NCI-H1436 (cell line): ENCODE results near the gene ZSWIM6.
"Not testable (repeated sequence)": the region's sequence is repeated elsewhere in the genome, so short reads cannot be mapped to it uniquely, and the experiment has no call there.

Experiments
- DNase-seq: peaks from one replicate; lab custom pipeline; 2025; lab: John Stamatoyannopoulos, UW

ZSWIM6 gene

DNA sequence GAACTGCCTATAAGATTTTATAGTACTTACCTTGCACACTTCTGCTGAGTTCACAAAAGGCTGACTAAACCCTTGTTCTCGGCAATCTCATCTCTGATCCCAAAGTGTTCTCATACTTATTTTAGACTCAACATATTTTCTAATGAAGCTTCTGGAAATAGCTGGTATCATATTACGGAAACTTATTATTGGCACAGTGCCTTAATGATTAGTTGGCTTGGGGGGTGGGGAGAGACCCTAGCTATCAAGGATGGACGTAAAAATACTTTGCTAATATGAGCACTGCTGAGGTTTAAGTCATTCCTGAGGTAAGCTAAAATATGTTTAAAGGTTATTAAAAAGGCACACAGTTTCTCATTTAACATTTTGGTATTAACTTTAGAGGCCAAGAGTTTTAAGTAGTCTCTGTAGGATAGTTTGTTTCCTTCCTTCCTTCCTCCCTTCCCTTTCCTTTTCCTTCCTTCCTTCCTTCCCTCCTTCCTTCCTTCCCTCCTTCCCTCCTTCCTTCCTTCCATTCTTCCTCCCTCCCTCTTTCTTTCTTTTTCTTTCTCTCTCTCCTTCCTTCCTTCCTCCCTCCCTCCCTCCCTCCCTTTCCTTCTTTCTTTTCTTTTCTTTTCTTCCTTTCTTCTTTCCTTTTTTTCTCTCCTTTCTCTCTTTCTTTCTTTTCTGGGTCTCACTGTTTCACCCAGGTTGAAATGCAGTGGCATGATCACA, 31.5 kb downstream of the ZSWIM6 start:
- no peak for DNase-seq

DNA sequence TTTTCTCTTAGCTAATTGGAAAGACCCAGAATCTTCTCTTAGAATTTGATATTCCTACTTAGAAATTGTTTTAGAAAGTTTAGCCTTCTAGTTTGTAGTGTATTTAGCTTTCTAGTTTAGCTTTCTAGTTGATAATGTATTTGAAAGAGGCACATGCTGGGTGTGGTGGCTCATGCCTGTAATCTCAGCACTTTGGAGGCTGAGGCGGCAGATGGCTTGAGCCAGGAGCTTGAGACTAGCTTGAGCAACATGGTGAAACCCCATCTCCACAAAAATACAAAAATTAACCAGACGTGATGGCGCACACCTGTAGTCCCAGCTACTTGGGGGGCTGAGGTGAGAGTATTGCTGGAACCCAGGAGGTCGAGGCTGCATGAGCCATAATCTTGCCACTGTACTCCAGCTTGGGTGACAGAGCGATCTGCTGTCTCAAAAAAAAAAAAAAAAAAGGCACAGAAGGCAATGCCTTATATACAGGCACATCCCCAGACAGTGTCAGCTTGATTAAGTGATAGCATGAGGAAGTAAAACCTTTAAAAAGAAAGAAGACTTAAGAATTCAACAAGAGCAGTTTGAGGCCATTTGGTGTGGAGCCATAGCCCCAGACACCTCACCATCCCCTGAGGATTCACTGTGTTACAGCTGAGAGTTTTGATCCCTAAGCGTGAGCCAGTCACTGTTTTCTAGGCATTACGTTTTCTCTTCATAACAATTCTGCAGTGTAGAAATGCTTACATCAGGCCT, 34.6 kb downstream of the ZSWIM6 start:
- DNase-seq: no peak

DNA sequence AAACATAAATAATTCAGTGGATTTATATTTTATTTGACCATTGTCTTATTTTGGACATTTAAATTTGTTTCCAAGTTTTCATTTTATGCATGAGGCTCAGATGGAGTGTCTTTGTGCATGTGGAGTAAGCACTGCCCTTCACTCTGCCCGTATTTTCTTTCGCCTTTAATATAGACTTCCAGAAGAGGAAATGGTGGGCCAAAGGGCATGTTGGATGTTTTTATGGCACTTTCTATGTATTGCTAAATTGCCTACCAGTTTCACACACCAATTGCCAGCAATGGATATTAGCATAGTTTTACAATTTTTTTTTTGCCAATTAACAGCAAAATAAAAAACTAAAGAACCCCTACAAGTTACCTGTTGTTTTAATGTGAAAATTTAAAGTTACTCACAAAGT, 38.4 kb downstream of the ZSWIM6 start:
- no peak for DNase-seq

DNA sequence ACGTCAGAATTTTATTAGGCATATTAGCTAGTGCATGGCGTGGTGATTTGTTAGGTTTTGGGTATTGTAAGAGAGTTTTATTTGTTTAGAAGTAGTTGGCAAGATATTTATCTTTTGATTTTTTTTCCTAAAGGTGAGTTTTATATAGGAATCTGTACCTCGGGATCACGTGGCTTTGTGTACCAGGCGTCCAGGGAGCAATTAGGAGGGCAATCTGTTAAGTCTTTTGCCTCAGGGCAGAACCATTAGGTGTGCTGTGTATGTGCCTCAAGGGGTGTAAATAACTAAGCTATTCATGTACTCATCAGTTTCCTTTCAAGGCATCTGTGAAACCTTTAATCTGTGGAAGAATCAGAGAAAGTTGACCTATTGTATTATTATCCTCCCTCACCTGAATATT, 39.4 kb downstream of the ZSWIM6 start:
- DNase-seq: peak; percentile 30

DNA sequence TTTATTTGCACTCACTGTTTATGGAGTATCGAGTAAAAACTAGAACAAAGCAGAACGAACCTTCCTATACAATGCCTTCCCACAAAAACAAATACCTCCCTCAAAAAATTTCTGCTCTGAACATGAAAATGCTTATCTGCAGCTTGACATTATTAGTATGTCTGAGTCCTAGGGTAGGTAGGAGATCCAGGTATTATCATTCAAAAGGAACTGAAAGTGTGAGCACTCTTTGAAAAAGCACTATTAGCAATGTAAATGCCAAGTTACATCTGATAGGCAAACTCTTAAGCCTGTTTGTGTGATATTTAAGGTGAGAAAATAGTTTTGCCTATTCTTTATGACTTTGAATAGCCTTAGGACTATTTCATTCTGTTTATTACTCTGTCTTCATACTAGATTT, 47.6 kb downstream of the ZSWIM6 start:
- no peak for DNase-seq

DNA sequence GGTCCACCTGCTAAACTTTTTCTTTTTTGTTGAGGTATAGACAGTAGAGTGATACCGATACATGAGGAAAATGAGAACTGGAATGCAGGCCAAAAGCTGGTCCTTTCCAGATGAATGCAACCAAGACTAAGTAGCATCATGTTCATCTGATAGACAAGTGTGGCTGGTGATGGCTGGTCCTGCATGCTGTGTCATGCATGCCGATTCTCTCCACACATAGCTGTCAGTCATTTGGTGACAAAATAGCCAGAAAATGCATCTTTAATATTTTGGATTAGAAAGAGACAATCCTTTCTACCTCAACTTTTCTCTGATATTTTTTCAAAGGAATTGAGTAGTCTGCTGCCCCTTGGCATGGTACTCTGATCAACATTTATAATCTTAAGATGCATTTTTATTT, 49.9 kb downstream of the ZSWIM6 start:
- no peak for DNase-seq

DNA sequence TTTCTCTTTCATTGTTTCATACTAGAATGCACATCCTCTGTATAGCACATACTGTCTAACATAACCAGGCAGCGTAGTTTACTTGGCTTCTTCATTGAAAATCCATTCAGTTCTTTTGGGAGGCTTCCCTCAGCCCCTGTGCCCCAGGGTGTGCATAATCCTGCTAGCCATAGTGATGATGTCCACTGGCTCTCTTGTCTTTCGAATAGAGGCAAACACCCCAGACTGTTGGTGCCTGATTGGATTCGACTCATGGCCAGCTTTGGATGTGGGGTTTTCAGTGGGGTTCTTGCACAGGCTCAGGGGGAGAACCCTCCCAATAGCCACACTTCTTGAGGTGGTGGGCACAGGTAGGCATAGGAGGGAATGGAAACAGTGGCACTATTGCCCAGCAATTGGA, 53.6 kb downstream of the ZSWIM6 start:
- no peak for DNase-seq

DNA sequence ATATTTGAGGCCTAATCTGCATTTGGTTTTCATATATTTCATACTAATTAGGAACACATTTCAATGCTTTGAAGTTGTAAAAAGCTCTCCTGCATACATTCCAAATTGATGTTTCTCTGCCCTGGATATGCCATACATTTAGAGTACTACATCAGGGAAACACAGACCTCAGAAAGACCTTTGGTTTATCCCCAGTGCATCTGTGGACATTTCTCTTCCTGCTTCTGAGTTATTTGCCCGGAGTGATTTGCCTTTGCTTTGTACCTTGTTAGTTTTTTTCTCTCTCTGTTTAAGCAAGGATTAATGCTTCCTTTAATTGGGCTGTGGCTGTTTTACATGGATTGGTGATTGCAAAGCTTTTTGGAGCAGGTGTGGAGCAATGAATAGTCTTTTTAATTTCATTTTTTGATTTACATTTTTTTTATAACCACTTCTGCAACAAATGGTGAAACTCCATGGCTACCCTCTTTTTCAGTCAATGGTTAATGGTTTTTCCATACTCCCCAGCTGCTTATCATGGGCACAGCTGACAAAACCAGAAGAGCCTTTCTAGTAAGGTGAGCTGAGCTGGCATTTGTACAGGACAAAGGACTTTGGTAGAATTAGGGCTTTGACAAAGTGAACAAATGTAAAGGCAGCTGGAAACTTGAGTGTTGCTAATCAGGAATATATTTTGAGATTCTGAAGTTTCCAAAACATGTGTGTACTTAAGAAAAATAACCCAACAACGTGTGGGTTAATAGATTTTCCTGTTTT, 54.2 kb downstream of the ZSWIM6 start:
- peak; percentile 57 for DNase-seq

DNA sequence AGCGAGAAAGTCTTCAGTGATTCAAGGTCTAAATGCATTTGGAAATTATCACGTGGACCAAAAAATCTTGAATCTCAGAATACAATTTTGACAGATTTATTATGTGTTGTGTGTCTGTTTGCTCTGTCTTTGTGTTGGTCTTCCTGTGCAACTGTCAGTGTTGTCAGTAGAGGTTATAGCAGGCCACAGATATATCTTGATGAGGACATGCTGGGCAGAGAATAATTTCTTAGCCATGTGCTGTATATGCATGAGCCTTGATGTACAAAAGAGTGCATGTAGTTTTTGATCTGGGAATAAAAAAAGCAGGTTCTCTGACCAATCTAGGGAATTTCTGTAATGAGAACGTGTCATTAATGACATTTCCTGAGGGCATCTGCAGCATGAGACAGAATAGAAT, 57.6 kb downstream of the ZSWIM6 start:
- no peak for DNase-seq

DNA sequence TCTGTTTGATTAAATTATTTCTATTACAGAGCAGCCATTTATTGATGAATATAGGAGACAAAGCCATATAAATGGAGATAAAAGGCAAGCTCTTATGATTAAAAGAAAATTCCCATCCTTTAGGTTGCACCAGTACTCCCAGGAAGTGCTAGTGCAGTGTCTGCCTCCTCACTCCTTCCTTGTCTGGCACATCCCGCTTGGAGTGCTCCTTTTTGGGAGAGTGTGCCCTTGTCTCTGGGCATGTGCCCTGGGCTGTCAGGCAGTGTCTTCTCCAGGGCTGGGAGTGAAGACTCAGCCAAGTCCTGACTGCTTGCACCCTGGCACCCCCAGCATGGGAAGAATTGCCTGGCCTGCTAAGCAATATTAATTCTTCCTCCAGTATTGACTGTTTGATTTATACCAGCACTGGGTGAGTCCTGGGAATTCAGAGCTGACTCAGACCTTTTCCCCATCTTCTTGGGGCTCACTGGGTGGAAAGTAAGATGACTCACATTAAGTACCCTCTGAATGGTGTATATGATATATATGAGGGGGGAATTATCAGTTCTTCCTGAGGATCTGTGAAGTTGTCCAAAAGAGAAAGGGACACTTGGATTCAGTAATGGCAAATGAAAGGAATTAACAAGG, 62.1 kb downstream of the ZSWIM6 start:
- DNase-seq: no peak

DNA sequence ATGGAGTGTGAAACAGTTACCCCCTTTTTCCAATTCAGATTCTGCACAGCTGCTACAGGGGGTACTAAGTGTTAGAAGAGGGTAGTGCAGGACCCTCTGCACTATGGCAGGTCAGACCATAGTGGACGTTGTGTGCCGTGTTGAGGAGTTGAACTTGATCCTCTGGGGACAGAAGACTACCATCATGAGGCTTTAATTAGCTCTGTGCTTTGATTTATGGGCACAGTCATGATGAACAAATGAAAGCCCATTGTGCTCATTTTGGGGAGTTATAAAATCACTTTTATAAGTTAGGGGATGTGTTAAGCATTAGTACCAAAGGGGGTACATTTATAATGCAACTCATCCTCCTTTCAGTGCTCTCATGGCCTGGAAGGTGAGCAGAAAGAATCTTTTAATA, 62.7 kb downstream of the ZSWIM6 start:
- no peak for DNase-seq

DNA sequence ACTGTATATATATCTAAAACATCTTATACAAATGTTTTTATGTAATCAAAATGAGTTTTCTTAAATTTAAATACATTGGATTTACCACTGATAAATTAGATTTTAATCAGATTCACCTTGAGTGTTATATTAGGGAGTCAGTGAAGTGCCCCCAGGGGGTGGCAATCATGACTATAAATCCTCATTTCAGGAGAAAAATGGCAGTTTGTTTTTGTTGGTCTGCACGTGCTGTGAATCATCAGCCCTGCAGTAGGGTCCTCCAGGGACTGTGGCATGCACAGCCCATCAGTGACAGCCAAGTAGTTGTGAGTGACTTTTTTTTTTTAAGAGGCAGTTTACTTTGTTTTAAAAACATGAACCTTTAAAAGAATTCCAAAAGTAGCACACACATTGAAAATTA, 65.2 kb downstream of the ZSWIM6 start:
- DNase-seq: no peak

DNA sequence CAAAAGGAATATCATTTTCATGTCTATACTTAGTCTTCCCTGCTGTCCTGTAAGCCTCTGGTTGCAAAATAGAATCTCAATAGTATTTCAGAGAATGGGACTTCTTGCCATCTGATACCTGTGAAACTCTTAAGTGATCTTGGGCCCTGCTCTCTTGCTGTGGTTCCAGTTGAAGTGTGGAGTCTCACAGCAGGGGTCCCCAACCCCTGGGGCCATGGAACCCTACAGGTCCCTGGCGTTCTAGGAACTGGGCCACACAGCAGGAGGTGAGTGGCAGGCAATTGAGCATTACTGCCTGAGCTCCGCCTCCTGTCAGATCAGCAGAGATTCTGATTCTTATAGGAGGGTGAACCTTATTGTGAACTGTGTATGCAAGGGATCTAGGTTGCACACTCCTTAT, 65.9 kb downstream of the ZSWIM6 start:
- DNase-seq: no peak

DNA sequence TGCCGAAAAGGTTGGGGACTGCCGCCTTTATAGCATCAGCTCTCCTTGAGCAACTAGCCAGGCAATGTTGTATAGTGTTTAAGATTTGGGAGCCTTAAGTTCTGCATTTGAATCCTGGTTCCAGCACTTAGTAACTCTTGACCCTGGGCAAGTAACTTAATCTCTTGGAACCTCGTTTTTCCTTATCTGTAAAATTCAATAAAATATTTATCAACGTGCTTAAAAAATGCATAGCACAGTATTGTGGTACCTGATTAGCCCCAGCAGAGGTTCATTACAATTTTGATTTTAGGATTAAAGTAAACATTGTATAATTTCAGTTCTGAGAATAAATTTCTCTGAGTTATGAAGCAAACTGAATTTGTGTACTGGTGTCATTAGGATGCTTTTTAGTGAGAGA, 66.4 kb downstream of the ZSWIM6 start:
- no peak for DNase-seq

DNA sequence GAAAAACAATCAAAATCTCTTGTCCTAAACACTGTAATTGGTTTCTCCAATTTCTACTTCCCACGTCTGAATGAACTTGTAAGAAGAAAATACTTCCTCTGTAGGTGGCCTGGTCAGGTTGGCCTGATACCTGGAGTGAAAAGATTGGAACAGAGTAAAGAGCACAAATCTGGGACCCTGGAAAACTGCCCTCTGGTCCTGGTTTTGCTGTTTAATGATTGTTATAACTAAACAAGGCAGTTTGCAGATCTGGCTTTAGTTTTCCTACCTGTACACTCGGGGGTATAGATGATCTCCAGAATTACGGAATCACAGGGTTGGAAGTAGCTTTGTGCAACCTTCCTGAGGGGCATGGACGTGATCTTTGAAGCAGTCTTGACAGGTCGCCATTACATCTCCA, 67.6 kb downstream of the ZSWIM6 start:
- no peak for DNase-seq

DNA sequence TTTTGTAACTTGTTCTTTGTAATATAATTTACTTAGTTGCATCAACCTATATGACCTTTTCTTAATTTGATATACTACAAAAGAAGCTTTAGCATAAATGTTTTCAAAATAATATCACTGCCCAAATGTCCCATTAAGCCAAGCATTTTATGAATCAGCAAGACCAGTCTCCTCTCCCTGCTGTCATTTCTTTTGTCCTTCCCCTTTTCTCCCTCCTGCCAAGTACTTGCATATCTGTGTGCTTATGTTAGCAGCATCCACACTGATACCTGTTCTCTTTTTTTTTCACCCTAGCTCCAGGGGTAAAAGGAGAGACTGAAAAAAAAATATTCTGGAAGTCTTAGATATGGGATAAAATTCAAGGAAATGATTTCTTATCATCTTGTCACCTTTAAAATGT, 69.7 kb downstream of the ZSWIM6 start:
- DNase-seq: no peak

DNA sequence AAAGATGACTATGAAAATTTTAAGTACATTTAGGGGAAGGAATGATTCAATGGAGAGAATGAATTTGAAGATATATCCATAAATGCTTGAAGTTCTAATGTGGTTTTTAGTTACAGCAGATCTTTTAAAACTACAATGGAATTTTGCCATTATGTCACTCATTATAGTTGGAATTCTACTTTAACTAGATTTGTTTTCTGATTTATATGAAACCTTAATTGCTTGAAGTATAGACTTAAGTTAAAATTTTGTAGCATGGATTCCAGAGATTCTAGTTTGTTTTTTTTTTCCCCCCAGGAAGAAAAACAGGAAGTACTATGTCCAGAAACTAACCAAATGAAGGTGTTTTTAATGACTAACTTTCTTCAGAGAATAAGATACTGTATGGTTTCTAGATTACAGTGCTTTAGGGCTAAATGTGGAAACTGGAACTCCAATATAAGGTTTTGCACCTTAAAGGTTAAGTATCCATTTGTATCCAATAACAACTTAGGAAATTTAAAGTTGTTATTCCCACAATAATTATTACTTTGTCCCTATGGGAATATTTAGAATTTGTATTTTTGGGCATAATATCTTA, 70.3 kb downstream of the ZSWIM6 start:
- no peak for DNase-seq

DNA sequence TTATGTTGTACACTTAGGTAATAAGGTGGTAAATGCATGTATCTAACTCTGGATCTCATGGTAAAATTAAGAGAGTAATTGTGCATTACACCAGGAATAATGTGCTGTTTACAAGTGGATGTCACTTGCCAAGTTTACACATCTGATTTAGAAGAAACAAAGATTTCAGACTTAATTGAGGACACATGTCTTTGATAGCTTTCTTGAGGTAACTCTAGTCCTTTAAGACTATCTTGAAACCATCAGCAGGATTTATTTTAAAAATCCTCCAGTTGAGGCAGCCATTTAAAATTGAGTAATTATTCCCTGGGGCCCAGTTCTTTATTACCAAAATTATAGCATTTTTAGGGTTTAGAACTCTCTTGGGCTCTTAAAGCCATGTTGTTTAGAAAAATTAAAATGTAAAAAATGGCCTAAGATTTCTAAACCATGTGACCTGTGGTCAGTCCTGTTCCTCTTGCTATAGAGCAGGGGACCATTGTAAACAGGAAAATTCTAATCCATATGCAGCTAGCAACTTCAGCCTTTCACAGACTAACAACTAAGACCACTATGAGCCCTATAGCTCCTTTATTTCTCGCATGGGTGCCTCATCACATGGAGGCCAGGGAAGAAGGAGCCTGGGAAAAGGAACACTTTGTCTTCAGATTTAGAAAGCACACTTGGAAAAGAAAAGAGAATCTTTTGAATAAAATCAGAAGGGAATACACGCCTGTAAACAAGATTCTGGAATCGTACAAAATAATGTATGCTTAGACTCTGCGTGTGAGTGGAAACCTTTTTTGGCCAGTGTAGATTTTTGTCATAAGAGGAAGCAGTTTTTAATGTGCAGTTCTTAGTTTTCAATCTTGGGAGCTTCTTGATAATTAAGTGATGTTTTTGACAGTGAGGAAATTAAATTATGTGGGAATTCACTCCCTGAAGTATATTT, 71.2 kb downstream of the ZSWIM6 start:
- DNase-seq: no peak

DNA sequence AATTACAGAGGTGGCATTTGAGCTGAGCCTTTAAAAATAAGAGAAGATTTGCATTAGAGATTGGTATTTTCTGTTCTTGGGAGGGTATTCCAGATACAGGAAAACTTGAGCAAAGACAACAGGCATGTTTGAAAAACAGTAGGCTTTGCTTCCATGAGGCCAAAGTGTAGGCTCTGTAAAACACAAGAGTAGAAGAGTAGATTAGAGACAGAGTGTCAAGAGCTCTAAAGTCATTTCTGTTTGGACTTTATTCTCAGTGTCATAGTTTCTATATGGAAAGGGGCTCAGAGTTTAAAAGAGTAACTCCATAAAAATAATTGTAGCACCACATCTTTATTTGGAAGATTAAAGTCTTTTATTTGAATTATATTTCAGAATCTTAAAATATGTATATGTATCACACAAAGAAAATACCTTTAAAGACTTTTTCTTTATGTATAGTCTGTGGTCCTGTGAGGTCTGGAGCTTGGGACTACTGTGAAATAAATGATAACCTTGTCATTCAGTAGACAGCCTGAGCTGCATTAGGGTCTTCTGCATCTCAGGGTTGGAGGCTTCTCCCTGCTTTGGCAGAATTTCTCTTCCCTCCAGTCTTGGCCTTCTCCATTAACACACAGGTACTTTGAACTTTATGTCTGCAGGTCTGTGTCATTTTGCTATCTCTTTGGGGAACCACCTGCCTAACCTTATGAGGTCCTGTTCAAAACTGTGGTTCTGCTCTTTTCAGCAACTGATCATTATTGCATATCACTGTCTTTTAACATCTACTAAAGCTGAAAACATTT, 73.6 kb downstream of the ZSWIM6 start:
- no peak for DNase-seq

DNA sequence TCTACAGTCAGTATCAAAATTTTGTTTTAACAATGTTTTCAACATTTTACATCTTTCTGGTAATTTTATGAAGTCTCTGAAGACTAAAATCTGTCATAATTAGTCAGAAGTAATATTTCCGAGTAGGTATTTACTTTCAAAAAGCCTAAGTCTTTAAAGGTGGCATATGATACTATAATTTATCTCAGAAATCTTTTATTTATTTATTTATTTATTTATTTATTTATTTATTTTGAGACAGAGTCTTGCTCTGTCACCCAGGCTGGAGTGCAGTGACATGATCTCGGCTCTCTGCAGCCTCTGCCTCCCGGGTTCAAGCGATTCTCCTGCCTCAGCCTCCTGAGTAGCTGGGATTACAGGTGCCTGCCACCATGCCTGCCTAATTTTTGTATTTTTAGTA, 74.4 kb downstream of the ZSWIM6 start:
- not testable (repeated sequence) for DNase-seq
